ENCODE measurements around the gene RPL9.
"Not testable (repeated sequence)": the region's sequence is repeated elsewhere in the genome, so short reads cannot be mapped to it uniquely, and the experiment has no call there.

Gene RPL9

DNA sequence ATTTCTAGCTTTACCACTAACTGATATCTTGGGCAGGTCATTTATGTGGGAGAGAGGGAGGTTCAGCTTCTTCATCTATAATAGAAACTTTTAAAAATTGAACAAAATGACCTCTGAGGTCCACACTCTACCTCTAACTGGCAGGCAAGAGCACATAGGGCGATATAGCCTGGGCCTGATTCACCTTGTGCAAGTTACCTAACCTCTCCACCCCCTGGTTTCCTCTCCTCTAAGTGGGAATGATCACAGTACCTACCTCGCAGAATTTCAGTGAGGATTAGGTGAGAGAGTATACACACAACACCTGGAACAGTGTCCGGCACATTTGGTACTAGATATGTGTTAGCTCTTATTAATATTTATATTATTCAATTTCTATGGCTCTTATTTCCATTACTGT, 36.5 kb downstream of the RPL9 start:
- no peak for DNase-seq

DNA sequence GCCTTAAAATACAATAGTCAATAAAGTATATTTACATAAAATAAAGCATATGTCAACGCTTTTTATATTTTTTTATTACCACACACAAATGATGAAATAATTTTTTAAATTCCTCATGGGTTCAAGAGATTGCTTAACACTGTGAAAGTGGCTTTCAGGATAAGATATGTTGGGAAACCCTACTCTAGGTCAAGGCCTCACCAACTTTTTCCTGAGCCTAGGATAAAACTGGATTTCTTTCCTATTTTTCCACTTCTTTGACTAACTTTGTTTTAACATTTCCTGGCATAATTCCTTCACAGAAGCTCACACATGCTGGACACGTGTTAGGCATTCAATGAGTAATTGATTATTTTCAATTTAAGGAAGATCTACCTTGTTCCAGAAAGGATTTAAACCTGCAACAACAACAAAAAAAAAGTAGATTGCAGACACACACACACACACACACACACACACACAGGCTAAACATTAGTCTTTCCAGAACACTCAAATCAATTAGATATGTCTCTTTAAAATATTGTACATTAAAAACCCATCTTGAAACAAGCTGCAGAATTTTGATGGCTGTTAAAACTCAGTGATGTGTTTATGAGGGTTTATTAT, 42.9 kb downstream of the RPL9 start:
- DNase-seq = no peak

DNA sequence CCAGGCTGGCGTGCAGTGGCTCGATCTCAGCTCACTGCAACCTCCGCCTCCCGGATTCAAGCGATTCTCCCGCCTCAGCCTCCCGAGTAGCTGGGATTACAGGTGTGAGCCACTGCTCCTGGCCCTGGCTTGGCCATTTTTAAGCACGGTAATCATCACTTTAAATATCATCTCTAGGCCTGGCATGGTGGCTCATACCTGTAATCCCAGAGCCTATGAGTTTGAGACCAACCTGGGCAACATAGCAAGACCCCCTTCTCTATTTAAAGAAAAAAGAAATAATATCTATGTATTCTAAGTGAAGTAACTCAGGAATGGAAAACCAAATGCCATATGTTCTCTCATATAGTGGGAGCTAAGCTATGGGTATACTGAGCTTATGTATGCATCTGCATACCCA, 47.2 kb downstream of the RPL9 start:
- DNase-seq = not testable (repeated sequence)

DNA sequence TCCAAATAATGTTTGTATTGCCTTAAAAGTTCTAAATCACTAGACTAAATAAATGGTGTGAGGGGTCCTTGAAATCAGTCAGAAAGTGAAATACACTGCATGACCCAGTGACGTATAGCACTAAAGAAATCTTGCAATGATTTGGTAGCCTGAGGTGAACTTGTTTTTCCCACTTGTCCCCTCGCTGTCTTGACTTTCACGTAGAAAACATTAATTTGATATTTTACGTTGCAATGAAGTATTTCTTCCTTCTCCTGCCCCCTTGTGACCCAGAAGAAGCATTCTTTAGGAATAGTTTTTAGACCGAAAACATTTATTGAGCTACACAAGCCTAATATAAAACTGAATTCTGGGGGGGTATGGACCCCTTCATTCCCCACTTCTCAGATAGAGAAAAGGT, 48.3 kb downstream of the RPL9 start:
- DNase-seq = peak in 1 of 2 donors; percentile 2

DNA sequence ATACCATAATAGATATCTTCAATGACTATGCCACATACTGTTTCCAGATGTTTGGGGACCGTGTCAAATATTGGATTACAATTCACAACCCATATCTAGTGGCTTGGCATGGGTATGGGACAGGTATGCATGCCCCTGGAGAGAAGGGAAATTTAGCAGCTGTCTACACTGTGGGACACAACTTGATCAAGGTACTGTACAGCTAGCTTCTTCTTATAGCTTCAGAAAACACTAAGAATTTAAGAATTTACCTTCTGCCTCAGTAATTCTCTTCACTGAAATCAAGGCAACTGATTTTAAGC, 51.2 kb downstream of the RPL9 start:
- no peak for DNase-seq

DNA sequence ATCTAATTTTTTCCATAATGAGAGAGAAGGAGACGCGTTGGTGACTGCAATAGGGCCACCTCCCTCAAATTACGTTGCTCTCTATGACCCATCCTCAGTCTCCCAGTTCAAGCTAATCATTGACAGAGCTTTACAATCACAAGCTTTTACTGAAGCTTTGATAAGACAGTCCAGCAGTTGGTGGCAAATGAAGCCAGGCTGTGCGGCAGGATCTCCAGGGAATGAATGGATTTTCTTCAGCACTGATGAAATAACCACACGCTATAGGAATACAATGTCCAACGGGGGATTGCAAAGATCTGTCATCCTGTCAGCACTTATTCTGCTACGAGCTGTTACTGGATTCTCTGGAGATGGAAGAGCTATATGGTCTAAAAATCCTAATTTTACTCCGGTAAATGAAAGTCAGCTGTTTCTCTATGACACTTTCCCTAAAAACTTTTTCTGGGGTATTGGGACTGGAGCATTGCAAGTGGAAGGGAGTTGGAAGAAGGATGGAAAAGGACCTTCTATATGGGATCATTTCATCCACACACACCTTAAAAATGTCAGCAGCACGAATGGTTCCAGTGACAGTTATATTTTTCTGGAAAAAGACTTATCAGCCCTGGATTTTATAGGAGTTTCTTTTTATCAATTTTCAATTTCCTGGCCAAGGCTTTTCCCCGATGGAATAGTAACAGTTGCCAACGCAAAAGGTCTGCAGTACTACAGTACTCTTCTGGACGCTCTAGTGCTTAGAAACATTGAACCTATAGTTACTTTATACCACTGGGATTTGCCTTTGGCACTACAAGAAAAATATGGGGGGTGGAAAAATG, 51.7 kb downstream of the RPL9 start, which contains the start of gene KLB:
TSS of gene KLB (plus strand) at position 168 of the 821 bp plus-strand sequence. CDS start at position 188, 20 bp downstream.
- DNase-seq = no peak
